Mucosa of descending colon (tissue), 3 donors: ENCODE measurements around the gene HORMAD2. TPM values are rescaled to one million over a fixed set of nuclear protein-coding genes. Genes with fewer than 3 reads are reported as not detected.

ENCODE experiments used
- ATAC-seq: fragments of 200-7000 bp; cut with Tn5 transposase; one replicate; pipeline ENCODE4 v1.9.1; 2020; ENCODE audit warnings: mild to moderate bottlenecking, moderate library complexity
- DNase-seq, 3 donors: peaks; one replicate each; pipeline ENCODE4 v3.0.0-alpha.2; 2020
- H3K36me3 ChIP-seq: fragments of 200-600 bp; one replicate; pipeline ENCODE4 v1.8.0; 2021; ENCODE audit warnings: low read depth, mild to moderate bottlenecking
- H3K4me1 ChIP-seq: fragments of 200-600 bp; one replicate; pipeline ENCODE4 v1.8.0; 2021; ENCODE audit warnings: low read depth, mild to moderate bottlenecking
- H3K4me3 ChIP-seq: fragments of 200-600 bp; one replicate; pipeline ENCODE4 v1.8.0; 2021; ENCODE audit warnings: mild to moderate bottlenecking
- H3K9me3 ChIP-seq: fragments of 200-600 bp; one replicate; pipeline ENCODE4 v1.8.0; 2021; ENCODE audit warnings: mild to moderate bottlenecking
- CTCF ChIP-seq: fragments of 200-600 bp; IDR thresholded peaks from one replicate; pipeline ENCODE4 v1.8.0; 2022; ENCODE audit warnings: antibody characterized with exemption, mild to moderate bottlenecking
- intact Hi-C, 2 donors: fragments of 100-400 bp; cut with DNase I in 1 of 2; cut with micrococcal nuclease in 1 of 2; formaldehyde crosslinking; loops; one replicate each; pipeline versions ENCODE4 v1.11.0 to v1.11.1; 2022; cut with DNase I, micrococcal nuclease
- total RNA-seq, 3 donors: library from RNA; stranded (reverse); fragmentation: NEBNext Ultra II Directional in 2 of 3; extraction: Animal tissue kit (Norgen Biotek cat#: 25700) in 2 of 3; gene quantifications; one replicate each; pipeline versions ENCODE4 v1.2.1 to v1.2.4, GENCODE V29; 2021 to 2023
- donor health status: DM: no; HTN: no; CAD: no; lungs with moderate emphysema.
- donor health status: DM: no; HTN: no; CAD: no.
- donor health status: DM: no; HTN: yes; CAD: no.

HORMAD2 gene
- total RNA-seq, 3 donors from 2014 or later: not detected

GRCh38 chr22:30204015-30204741 is 123.9 kb downstream of the HORMAD2 start:
- Histone ChIP-seq H3K4me3 (no peak overlapping the region), H3K9me3 (no peaks in the 10 kb centered on the region), H3K36me3 (no peaks in the 10 kb centered on the region), H3K4me1 (peaks cover 2% of the 10 kb centered on the region)
- intact Hi-C loops: no loop called here
- DNase-seq: no peak
- TF ChIP-seq CTCF: no peak
- ATAC-seq: no peak

GRCh38 chr22:30204742-30205111 is 124.5 kb downstream of the HORMAD2 start:
- Histone ChIP-seq H3K4me1 (peaks cover 2% of the 10 kb centered on the region), H3K4me3 (no peak overlapping the region), H3K9me3 (no peaks in the 10 kb centered on the region), H3K36me3 (no peaks in the 10 kb centered on the region)
- DNase-seq: peak in 1 of 3 donors; percentile 49
- TF ChIP-seq CTCF: no peak
- no peak for ATAC-seq
- intact Hi-C loops: no loop called here

GRCh38 chr22:30205281-30206115 is 125.2 kb downstream of the HORMAD2 start:
- H3K9me3 ChIP-seq: no peaks in the 10 kb centered on the region
- no peak for ATAC-seq

GRCh38 chr22:30206944-30207343 is 126.7 kb downstream of the HORMAD2 start:
- Histone ChIP-seq H3K4me3 (no peak overlapping the region), H3K4me1 (peaks cover 2% of the 10 kb centered on the region), H3K9me3 (no peaks in the 10 kb centered on the region), H3K36me3 (no peaks in the 10 kb centered on the region)
- ATAC-seq (no peak), DNase-seq (no peak)
- TF ChIP-seq CTCF: no peak
- intact Hi-C loops: no loop called here

More at GRCh38 chr22:30205281-30206115, 125.2 kb downstream of the HORMAD2 start:
- DNase-seq: no peak
- intact Hi-C loops: no loop called here
- no peak overlapping the region for H3K4me3 ChIP-seq
- TF ChIP-seq CTCF: no peak
- no peaks in the 10 kb centered on the region for H3K36me3 ChIP-seq
- peaks cover 2% of the 10 kb centered on the region for H3K4me1 ChIP-seq

GRCh38 chr22:30208631-30209603 is 128.7 kb downstream of the HORMAD2 start:
- Histone ChIP-seq H3K36me3 (no peaks in the 10 kb centered on the region), H3K4me3 (no peak overlapping the region), H3K9me3 (no peaks in the 10 kb centered on the region), H3K4me1 (no peaks in the 10 kb centered on the region)
- no peak for TF ChIP-seq CTCF
- peak in 1 of 3 donors; percentile 68 for DNase-seq
- peak; percentile 32 for ATAC-seq
- intact Hi-C loops: no loop called here
